Activated T-cell treated with anti-CD3 and anti-CD28 coated beads for 4 hours (primary cell): ENCODE data around the gene SPDYE5.

ENCODE experiments used
- DNase-seq: peaks from one replicate; pipeline ENCODE4 v3.0.0-alpha.2; 2020

The SPDYE5 gene

GRCh38 chr7:75546237-75547015 is 54.3 kb downstream of the SPDYE5 start:
- no peak for DNase-seq
